ENCODE results near the gene KHNYN.
A peak's percentile ranks its signal among the peaks of the same experiment; 100 is the strongest.
"Not testable (repeated sequence)": the region's sequence is repeated elsewhere in the genome, so short reads cannot be mapped to it uniquely, and the experiment has no call there.

The KHNYN gene

DNA sequence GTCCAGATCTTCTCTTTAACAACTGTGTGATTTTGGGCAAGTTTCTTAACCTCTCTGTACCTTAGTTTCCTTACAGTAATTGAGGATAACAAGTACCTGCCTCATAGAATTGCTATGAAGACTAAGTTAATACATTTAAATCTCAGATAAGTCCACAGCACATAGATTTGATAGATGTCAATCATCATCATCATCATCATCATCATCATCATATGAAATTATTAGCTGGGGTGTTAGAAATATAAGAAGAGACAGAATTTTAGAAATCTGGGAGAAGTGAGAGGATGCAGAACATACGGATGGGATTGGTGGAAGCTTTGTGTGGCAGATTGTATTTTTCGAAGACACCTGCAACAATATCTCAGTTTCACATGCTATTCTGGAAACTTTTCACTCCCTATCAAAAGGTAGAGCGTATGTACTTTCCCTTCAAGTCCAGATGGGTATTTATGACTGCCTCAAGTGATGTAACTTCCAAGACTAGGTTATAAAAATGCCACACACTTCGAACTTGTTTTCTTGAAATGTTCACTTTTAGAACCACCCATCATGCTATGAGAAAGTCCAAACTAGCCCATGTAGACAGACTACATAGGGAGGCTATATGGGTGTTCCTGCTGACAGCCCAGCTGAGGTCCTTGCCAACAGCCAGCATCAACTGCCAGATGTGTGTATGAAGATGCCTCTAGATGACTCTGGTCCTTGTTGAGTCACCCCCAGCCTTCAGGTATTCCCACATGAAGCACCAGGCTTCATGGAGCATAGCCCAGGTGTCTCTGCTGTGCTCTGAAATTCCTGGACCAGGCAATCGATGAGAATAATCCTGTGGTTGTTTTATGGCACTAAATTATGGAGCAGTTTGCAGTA, 33.5 kb downstream of the KHNYN start:
- Mint-ChIP-seq H3K4me1 (peaks cover 50% of the 10 kb centered on the region), H3K27ac (peak overlapping the region; percentile 94), H3K36me3 (peaks cover 4% of the 10 kb centered on the region), H3K9me3 (no peaks in the 10 kb centered on the region), H3K27me3 (no peaks in the 10 kb centered on the region), H3K4me3 (no peak overlapping the region)

DNA sequence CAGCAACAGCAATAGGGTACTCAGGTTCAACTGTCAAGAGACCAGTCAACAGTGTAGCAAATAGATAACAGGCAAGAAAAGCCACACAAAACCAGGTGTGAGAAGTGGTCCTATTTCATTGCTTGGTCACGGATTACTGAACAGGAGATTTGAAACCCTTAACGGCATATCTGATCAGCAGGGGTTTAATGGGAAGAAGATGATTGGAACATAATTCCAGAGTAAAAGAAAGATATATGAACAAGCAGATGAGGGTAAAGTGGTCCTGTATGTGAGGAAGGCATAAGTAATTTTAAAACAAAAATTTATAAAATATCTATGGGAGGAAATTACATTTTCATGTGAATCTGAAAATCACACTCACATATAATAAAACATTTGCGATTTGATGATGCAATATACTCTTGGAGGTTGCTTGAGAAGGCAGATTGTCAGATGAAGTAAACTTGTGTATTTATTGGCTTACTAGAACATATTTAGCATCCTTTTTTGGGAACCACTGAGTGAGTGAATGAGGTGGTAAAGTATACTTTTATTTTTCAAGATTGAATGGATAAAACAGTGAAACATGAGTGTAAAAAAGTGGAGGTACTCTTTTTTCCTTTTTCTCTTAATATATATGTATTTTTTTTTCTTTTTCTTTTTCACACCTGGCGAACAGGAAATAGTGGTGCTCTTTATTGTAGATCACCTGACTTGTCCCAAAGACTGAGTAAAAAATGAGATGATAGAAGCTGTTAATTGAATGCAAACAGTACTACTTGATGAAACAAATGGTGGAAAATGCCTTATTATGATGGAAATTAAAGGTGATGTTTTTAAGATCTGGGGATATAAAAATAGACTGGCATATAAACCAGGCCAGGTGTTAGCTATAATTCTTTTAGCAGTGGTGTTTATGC, 34.4 kb downstream of the KHNYN start:
- H3K9me3 Mint-ChIP-seq, result no peaks in the 10 kb centered on the region
- H3K4me3 Mint-ChIP-seq, result peak overlapping the region; percentile 75
- peaks cover 4% of the 10 kb centered on the region for H3K36me3 Mint-ChIP-seq
- H3K27me3 Mint-ChIP-seq, result no peaks in the 10 kb centered on the region
- H3K4me1 Mint-ChIP-seq, result peaks cover 50% of the 10 kb centered on the region
- H3K27ac Mint-ChIP-seq, result peak overlapping the region; percentile 94

- Mint-ChIP-seq H3K27me3 (no peaks in the 10 kb centered on the region), H3K9me3 (no peaks in the 10 kb centered on the region), H3K4me3 (peak overlapping the region; percentile 47), H3K4me1 (peaks cover 50% of the 10 kb centered on the region), H3K36me3 (peaks cover 4% of the 10 kb centered on the region), H3K27ac (peak overlapping the region; percentile 81)
These were observed 35.6 kb downstream of the KHNYN start for GRCh38 chr14:24465368-24465767.

DNA sequence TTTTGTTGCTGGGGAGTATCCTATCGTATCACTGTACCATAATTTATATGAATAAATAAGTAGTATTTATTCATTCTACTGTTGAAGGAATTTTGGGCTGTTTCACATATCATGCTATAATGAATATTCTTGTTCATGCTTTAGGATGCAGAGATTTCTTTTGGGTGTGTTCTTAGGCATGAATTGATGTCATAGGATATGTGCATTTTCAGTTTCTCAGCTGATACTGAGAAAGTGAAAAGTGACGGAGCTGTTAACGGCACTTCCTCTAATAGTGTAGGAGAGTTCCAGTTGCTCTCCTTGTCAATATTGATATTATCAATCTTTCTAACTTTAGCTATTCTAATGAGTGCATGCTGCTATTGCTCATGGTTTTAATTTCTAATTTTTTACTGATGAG, 36.1 kb downstream of the KHNYN start:
- Mint-ChIP-seq H3K27me3 (no peaks in the 10 kb centered on the region), H3K4me1 (peaks cover 50% of the 10 kb centered on the region), H3K4me3 (no peak overlapping the region), H3K27ac (no peak overlapping the region), H3K36me3 (peaks cover 4% of the 10 kb centered on the region), H3K9me3 (no peaks in the 10 kb centered on the region)

DNA sequence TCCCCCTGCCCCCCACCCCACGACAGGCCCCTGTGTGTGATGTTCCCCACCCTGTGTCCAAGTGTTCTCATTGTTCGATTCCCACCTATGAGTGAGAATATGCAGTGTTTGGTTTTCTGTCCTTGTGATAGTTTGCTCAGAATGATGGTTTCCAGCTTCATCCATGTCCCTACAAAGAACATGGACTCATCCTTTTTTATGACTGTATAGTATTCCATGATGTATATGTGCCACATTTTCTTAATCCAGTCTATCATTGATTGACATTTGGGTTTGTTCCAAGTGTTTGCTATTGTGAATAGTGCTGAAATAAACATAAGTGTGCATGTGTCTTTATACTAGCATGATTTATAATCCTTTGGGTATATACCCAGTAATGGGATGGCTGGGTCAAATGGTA, 40.7 kb downstream of the KHNYN start:
- not testable (repeated sequence) for H3K36me3 Mint-ChIP-seq, H3K27ac Mint-ChIP-seq, H3K4me3 Mint-ChIP-seq, H3K9me3 Mint-ChIP-seq, H3K27me3 Mint-ChIP-seq
- peaks cover 24% of the 10 kb centered on the region for H3K4me1 Mint-ChIP-seq

- Mint-ChIP-seq H3K36me3 (peaks cover 2% of the 10 kb centered on the region), H3K4me3 (no peak overlapping the region), H3K27me3 (no peaks in the 10 kb centered on the region), H3K27ac (no peak overlapping the region), H3K4me1 (no peaks in the 10 kb centered on the region), H3K9me3 (no peaks in the 10 kb centered on the region)
These were observed 43.5 kb downstream of the KHNYN start for GRCh38 chr14:24473211-24473610.

GRCh38 chr14:24475261-24475660, 45.5 kb downstream of the KHNYN start:
- Mint-ChIP-seq H3K27me3 (no peaks in the 10 kb centered on the region), H3K9me3 (no peaks in the 10 kb centered on the region), H3K27ac (no peak overlapping the region), H3K4me1 (no peaks in the 10 kb centered on the region), H3K4me3 (no peak overlapping the region), H3K36me3 (peaks cover 2% of the 10 kb centered on the region)

DNA sequence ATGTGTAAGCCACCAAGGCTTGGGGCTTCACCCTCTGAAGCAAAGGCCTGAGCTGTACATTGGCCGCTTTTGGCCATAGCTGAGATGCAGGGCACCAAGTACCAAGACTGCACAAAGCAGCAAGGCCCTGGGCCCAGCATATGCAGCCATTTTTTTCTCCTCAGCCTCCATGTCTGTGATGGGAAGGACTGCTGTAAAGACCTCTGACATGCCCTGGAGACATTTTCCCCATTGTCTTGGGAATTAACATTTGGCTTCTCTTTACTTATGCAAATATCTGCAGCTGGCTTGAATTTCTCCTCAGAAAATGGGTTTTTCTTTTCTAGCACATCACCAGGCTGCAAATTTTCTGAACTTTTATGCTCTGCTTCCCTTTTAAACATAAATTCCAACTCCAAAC, 50.2 kb downstream of the KHNYN start:
- not testable (repeated sequence) for H3K9me3 Mint-ChIP-seq, H3K27me3 Mint-ChIP-seq, H3K27ac Mint-ChIP-seq, H3K4me3 Mint-ChIP-seq, H3K36me3 Mint-ChIP-seq
- H3K4me1 Mint-ChIP-seq, result peaks cover 27% of the 10 kb centered on the region

GRCh38 chr14:24481622-24482324, 52.0 kb downstream of the KHNYN start:
- peaks cover 27% of the 10 kb centered on the region for H3K4me1 Mint-ChIP-seq
- H3K9me3 Mint-ChIP-seq, result no peaks in the 10 kb centered on the region
- H3K27ac Mint-ChIP-seq, result peak overlapping the region; percentile 59
- peak overlapping the region; percentile 68 for H3K4me3 Mint-ChIP-seq
- no peaks in the 10 kb centered on the region for H3K36me3 Mint-ChIP-seq
- no peaks in the 10 kb centered on the region for H3K27me3 Mint-ChIP-seq

- H3K9me3 Mint-ChIP-seq, H3K27me3 Mint-ChIP-seq, H3K36me3 Mint-ChIP-seq, H3K4me3 Mint-ChIP-seq, H3K27ac Mint-ChIP-seq: not testable (repeated sequence)
- peaks cover 27% of the 10 kb centered on the region for H3K4me1 Mint-ChIP-seq
These were observed 53.0 kb downstream of the KHNYN start for GRCh38 chr14:24482699-24483303.

DNA sequence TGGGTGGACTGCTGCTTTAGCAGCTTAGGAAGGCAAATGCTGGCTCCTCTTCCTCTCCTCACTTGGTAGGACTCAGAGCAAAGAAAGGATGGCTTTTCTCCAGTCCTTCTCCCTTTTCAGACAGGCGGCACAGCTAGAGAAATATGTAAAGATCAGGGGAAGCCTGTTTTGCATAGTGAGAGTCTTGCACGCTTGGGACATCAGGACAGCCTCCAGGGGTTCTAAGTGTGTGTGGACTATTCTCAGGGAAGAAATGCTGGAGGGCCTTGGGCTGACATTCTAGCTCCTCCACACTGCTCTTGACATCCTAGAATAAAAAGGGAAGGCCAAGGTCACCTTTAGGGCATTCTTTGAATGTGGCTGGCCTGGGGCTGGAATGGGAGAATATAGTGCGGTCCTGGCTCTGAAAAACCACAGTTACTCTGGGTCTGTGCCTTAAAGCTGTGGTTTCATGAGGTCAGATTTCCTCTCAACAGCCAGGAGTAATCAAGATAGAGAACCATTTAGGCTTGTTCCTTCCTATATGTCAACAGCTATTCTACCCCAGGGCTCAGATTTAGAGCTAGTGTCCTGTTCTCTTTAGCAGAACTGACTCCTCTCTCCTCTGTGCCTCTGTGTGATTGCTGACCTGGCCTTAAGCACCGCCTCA, 54.0 kb downstream of the KHNYN start:
- Mint-ChIP-seq H3K27me3 (no peaks in the 10 kb centered on the region), H3K36me3 (no peaks in the 10 kb centered on the region), H3K4me1 (peaks cover 27% of the 10 kb centered on the region), H3K27ac (peak overlapping the region; percentile 30), H3K4me3 (peak overlapping the region; percentile 23), H3K9me3 (no peaks in the 10 kb centered on the region)

Measured in activated naive CD4-positive, alpha-beta T cell treated with anti-CD3 and anti-CD28 coated beads, Interleukin-2, amount 50 U/mL, for 24 hours (primary cell).